ENCODE results near the gene SGSM2.
"Not testable (repeated sequence)": the region's sequence is repeated elsewhere in the genome, so short reads cannot be mapped to it uniquely, and the experiment has no call there.

Gene SGSM2, protein sequence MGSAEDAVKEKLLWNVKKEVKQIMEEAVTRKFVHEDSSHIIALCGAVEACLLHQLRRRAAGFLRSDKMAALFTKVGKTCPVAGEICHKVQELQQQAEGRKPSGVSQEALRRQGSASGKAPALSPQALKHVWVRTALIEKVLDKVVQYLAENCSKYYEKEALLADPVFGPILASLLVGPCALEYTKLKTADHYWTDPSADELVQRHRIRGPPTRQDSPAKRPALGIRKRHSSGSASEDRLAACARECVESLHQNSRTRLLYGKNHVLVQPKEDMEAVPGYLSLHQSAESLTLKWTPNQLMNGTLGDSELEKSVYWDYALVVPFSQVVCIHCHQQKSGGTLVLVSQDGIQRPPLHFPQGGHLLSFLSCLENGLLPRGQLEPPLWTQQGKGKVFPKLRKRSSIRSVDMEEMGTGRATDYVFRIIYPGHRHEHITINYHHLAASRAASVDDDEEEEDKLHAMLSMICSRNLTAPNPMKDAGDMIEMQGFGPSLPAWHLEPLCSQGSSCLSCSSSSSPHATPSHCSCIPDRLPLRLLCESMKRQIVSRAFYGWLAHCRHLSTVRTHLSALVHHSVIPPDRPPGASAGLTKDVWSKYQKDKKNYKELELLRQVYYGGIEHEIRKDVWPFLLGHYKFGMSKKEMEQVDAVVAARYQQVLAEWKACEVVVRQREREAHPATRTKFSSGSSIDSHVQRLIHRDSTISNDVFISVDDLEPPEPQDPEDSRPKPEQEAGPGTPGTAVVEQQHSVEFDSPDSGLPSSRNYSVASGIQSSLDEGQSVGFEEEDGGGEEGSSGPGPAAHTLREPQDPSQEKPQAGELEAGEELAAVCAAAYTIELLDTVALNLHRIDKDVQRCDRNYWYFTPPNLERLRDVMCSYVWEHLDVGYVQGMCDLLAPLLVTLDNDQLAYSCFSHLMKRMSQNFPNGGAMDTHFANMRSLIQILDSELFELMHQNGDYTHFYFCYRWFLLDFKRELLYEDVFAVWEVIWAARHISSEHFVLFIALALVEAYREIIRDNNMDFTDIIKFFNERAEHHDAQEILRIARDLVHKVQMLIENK

GRCh38 chr17:2336852-2337543 is at the start of gene SGSM2:
SGSM2 (plus strand) TSS chr17:2337501; CDS start chr17:2337689, 188 bp downstream.
- peak; percentile 87 for DNase-seq

DNA sequence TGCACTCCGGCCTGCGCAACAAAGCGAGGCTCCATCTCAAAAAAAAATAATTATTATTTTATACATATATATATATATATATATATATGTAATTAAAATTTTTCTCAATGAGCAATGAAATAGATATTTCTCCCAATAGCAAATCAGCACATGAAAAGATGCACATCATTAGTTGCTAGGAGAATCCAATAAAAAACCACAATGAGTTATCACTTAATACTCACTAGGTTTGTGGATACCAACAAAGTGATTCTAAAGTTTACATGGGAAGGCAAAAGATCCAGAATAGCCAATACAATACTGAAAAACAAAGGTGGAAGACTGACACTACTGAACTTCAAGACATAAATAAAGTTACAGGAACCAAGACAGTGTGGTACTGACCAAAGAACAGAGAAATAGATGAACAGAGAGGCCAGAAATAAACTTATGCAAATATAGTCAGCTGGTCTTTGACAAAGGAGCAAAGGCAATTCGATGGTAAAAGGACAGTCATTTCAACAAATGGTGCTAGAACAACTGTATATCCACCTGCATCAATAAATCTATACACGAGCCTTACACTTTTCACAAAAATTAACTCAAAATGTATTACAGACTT is 47.3 kb upstream of the SGSM2 start:
- peak; percentile 36 for DNase-seq

DNA sequence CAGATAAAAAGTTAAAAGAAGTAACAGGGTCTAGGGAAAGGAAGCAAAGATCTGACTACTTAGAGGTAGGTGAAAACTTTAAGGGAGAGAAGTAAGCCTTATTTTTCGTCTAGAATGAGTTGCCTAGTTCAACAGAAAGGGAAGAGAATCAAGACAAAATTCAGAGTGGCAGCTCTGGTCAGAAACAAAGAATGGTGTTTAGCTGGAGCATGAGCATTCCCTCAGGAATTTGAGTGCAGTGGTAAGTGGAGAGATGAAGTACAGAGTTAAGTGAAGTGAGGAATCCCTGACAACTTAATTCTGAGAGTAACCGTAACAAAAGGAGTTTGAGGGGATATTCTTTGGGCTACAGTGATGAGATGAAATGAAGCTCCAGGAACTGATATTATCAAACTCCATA is 45.2 kb upstream of the SGSM2 start:
- no peak for DNase-seq

- DNase-seq = no peak
These were observed 41.7 kb upstream of the SGSM2 start for GRCh38 chr17:2295575-2295974.

DNA sequence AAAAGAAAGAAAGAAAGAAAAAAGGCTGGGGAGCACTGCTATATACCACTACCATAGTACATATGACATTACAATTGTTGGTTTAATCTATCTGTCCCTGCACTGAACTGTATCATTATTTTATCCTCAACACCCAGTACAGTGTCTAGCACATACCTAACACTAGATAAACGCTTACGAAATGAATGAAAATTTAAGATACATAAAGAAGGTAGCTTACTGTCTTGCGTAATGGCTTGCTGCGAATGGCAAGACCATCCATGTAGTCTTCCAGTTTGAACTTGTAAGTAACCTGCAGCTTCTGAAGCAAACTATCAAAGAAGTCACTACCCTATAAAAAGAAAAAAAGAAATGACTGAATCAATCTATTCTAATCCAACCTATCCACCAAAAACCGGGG is 40.3 kb upstream of the SGSM2 start:
- DNase-seq = no peak

- no peak for DNase-seq
These were observed 38.2 kb upstream of the SGSM2 start for GRCh38 chr17:2299136-2299535.

- no peak for DNase-seq
These were observed 37.5 kb upstream of the SGSM2 start for GRCh38 chr17:2299756-2300155.

DNA sequence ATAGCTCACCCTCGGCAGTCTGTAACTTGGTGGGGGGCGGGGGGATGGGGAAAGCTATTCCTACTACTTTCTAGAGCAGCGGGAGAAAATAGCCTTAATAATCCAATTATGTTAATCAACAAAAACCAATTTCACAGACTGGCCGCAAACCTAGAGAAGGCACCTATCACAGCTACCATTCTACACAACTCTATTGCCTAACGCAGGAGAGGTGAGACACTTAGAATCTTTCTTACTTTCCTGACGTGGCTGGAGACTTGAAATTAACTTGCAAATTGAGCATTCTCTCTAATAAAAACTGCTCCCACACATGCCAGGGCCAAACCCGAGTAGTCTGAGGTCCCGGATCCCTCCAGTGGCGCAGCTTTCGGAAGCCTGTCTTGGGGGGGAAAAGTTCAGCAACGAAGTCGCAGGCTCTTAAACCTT is 34.5 kb upstream of the SGSM2 start:
- no peak for DNase-seq

- peak; percentile 96 for DNase-seq
These were observed 33.8 kb upstream of the SGSM2 start, which contains the start of the genes SMG6 and SRR for GRCh38 chr17:2303204-2304188. SMG6 (minus strand) TSS chr17:2303785; CDS start chr17:2303720, 65 bp downstream. SRR (plus strand) TSS chr17:2303950; CDS start chr17:2315561, 11,611 bp downstream.

DNA sequence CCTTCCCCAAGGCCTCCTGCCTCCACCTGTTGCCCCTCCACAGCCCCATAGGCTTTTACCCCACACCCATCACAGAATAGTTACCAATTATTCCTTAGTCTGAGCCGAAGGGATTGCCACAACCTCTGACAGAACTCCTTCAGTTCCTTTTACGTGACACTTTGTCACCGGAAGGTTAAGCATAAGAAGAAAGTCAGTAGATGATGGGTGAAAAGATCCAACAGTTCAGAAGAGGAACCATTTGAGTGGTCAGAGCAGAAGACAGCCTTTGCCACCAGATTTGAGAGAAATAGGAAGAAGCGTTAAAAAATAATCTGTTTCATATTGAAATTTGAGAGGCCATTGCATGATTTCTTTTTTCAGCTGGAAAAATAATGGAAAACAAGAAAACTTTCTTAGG is 32.4 kb upstream of the SGSM2 start:
- no peak for DNase-seq

GRCh38 chr17:2309338-2310154 is 27.8 kb upstream of the SGSM2 start:
- DNase-seq = no peak

GRCh38 chr17:2312736-2313135 is 24.6 kb upstream of the SGSM2 start:
- DNase-seq = no peak

DNA sequence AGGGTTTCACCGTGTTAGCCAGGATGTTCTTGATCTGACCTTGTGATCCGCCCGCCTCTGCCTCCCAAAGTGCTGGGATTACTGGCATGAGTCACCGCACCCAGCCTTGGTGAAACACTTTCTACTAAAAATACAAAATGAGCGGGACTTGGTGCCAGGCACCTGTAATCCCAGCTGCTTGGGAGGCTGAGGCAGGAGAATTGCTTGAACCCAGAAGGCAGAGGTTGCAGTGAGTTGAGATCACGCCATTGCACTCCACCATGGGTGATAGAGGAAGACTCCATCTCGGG is 20.4 kb upstream of the SGSM2 start:
- DNase-seq = not testable (repeated sequence)

GRCh38 chr17:2317796-2318195 is 19.5 kb upstream of the SGSM2 start:
- DNase-seq = no peak

DNA sequence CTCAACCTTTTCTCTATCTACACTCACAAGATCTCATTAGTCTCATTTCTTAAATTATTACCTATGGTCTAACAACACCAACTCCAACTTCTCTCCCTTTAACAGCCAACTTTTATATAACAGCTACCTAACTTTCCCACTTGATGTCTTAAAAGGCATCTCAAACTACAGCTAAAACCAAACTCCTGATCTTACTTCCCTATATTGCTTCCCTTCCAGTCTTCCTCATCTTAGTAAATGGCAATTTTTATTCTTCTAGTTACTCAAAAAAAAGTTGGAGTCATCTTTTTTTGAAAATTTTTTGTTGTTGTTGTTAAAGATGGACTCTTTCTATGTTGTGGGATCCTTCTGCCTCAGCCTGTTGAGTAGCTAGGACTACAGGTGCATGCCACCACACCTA is 18.2 kb upstream of the SGSM2 start:
- no peak for DNase-seq

DNA sequence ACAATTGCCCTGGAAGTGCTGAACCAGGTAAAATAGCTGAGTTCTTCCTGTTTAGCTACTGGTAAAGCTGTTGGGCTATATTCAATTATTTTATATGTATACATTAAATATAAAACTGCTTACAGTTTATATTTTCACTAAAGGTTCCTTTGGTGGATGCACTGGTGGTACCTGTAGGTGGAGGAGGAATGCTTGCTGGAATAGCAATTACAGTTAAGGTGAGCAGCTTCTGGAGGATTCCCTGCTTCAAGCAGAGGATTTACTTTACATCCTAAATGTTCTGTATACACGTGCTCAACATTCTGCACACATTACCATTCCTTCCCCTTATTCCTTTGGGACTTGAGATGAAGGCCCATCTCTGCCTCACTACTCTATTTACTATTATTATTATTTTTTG is 15.9 kb upstream of the SGSM2 start:
- DNase-seq = no peak

- no peak for DNase-seq
These were observed 13.5 kb upstream of the SGSM2 start for GRCh38 chr17:2323629-2324314.

GRCh38 chr17:2331303-2331702 is 6.0 kb upstream of the SGSM2 start:
- no peak for DNase-seq

- DNase-seq = peak; percentile 30
These were observed 1.5 kb upstream of the SGSM2 start for GRCh38 chr17:2335726-2336214.
